BE2C (cell line): Measurements from ENCODE around the gene BTC.
"Not testable (repeated sequence)": the region's sequence is repeated elsewhere in the genome, so short reads cannot be mapped to it uniquely, and the experiment has no call there.

Source experiments
- DNase-seq: peaks from one replicate; pipeline ENCODE4 v3.0.0-alpha.2; 2020
- H3K27me3 ChIP-seq: fragments of 250-450 bp; sonication (Bioruptor Pico); 2 replicates; pipeline ENCODE4 v1.5.1; 2020; ENCODE audit warnings: mild to moderate bottlenecking
- H3K36me3 ChIP-seq: fragments of 250-450 bp; sonication (Bioruptor Pico); 2 replicates; pipeline ENCODE4 v1.5.1; 2020; ENCODE audit warnings: mild to moderate bottlenecking
- H3K4me1 ChIP-seq: fragments of 250-450 bp; sonication (Bioruptor Pico); 2 replicates; pipeline ENCODE4 v1.5.1; 2020
- H3K4me3 ChIP-seq: 2 replicates; pipeline ENCODE4 v1.5.1; 2011; ENCODE audit warnings: low read depth, low read length
- H3K9me3 ChIP-seq: fragments of 250-450 bp; sonication (Bioruptor Pico); 2 replicates; pipeline ENCODE4 v1.5.1; 2020
- TF ChIP-seq, protein P1 (sequence below): IDR thresholded peaks from 2 replicates; pipeline ENCODE4 v1.5.1; 2012; ENCODE audit warnings: mild to moderate bottlenecking, low read depth, low read length

The BTC gene

GRCh38 chr4:74822603-74823002, 28.3 kb upstream of the BTC start:
- Histone ChIP-seq H3K36me3 (no peaks in the 10 kb centered on the region), H3K4me1 (no peaks in the 10 kb centered on the region), H3K27me3 (peaks cover 4% of the 10 kb centered on the region), H3K9me3 (no peaks in the 10 kb centered on the region), H3K4me3 (no peak overlapping the region)
- TF ChIP-seq, protein P1, sequence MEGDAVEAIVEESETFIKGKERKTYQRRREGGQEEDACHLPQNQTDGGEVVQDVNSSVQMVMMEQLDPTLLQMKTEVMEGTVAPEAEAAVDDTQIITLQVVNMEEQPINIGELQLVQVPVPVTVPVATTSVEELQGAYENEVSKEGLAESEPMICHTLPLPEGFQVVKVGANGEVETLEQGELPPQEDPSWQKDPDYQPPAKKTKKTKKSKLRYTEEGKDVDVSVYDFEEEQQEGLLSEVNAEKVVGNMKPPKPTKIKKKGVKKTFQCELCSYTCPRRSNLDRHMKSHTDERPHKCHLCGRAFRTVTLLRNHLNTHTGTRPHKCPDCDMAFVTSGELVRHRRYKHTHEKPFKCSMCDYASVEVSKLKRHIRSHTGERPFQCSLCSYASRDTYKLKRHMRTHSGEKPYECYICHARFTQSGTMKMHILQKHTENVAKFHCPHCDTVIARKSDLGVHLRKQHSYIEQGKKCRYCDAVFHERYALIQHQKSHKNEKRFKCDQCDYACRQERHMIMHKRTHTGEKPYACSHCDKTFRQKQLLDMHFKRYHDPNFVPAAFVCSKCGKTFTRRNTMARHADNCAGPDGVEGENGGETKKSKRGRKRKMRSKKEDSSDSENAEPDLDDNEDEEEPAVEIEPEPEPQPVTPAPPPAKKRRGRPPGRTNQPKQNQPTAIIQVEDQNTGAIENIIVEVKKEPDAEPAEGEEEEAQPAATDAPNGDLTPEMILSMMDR = no peak
- no peak for DNase-seq

DNA sequence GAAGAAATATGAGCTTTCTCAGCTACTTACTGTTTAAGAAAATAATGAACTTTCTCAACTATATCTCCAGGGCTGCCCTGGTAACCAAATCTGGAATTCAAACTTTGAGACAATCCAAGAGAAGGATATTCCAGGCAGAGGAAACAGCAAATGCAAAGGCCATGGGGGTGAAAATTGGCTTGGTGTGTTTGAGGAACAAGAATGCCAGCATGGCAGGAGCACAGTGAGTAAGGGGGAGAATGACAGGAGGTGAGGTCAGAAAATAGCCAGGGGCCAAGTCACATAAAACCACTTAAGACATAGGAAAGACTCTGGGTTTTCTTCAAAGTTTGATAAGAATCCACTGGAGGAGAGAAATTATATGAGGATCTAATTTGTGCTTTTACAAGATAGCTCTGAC, 27.2 kb upstream of the BTC start:
- Histone ChIP-seq H3K27me3 (peaks cover 4% of the 10 kb centered on the region), H3K9me3 (no peaks in the 10 kb centered on the region), H3K4me1 (no peaks in the 10 kb centered on the region), H3K4me3 (no peak overlapping the region), H3K36me3 (no peaks in the 10 kb centered on the region)
- no peak for DNase-seq
- TF ChIP-seq, protein P1 = no peak

DNA sequence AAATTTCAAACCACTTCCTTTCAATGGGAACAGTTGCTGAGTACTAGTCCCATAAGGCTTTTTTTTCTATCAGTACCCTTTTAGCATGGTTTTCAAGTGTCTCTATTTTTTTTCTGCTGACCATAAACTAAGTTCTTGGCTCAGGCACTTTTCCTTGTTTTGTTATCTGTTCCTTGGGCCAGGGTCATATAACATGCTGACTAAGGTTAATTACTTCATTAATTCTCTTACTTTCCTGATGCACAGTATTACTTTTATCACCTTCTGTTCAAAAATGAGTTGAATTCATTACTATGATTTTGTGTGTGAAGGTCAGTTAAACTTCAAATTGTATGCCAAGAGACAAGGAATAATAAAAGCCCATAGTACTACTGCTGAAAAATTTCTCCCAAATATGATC, 19.7 kb upstream of the BTC start:
- Histone ChIP-seq H3K4me3 (no peak overlapping the region), H3K9me3 (no peaks in the 10 kb centered on the region), H3K27me3 (no peaks in the 10 kb centered on the region), H3K4me1 (no peaks in the 10 kb centered on the region), H3K36me3 (no peaks in the 10 kb centered on the region)
- TF ChIP-seq, protein P1 = no peak
- DNase-seq = no peak

DNA sequence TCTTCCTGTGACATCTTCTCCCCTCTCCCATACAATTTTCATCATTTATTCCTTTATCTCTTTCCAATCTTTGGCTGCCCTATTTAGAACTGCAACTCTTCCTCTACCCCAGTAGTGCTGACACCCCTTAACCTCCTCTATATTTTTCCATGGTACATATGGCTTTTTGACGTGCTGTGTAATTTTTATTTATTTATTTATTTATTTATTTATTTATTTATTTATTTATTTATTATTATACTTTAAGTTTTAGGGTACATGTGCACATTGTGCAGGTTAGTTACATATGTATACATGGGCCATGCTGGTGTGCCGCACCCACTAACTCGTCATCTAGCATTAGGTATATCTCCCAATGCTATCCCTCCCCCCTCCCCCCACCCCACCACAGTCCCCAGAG, 17.7 kb upstream of the BTC start:
- H3K4me1 ChIP-seq, H3K4me3 ChIP-seq, H3K27me3 ChIP-seq, H3K36me3 ChIP-seq, H3K9me3 ChIP-seq, DNase-seq: not testable (repeated sequence)

- H3K36me3 ChIP-seq = no peaks in the 10 kb centered on the region
- H3K4me1 ChIP-seq = no peaks in the 10 kb centered on the region
- H3K4me3 ChIP-seq = no peak overlapping the region
- DNase-seq = no peak
- TF ChIP-seq, protein P1 = no peak
- H3K9me3 ChIP-seq = no peaks in the 10 kb centered on the region
- H3K27me3 ChIP-seq = no peaks in the 10 kb centered on the region
Measured at GRCh38 chr4:74805601-74806000, 11.3 kb upstream of the BTC start.

DNA sequence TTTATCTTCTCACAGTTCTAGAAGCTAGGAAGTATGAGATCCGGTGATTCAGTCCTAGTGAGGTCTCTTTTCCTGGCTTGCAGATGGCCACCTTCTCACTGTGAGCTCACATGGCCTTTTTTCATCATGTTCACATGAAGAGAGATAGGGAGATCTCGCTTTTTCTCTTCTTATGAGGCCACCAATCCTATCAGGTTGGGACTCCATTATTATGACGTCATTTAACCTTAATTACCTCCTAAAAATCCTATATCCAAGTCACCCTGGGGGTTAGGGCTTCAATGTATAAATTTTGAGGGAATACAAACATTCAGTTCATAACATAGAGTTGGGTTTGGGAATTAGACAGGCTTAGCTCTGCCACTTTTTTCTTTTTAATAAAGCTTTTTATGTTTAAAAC, 6.0 kb upstream of the BTC start:
- no peaks in the 10 kb centered on the region for H3K36me3 ChIP-seq
- no peaks in the 10 kb centered on the region for H3K4me1 ChIP-seq
- TF ChIP-seq, protein P1 = no peak
- no peak for DNase-seq
- no peak overlapping the region for H3K4me3 ChIP-seq
- H3K27me3 ChIP-seq = peaks cover 4% of the 10 kb centered on the region; the same call in 1 of the 2 replicates
- H3K9me3 ChIP-seq = no peaks in the 10 kb centered on the region

DNA sequence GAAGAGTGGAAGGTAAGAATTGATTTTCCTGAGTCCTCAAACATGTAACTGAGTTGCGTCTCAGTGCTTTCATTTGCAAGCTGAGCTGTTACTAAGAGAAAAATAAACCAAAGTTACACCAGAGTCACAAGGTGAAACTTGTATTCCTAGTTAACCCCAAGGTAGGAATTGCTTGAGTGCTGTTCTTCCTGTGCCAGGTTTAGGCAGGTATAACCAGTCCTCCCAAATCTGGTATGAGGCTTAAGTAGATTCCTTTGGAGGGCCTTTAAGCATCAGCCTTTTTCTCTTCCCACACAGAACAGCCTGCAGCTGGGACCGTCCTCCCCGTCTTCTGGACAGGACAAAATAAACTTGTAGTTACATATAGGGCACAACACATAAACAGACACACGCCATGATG, 2.3 kb upstream of the BTC start:
- Histone ChIP-seq H3K36me3 (no peaks in the 10 kb centered on the region), H3K27me3 (peaks cover 39% of the 10 kb centered on the region), H3K4me1 (no peaks in the 10 kb centered on the region), H3K9me3 (no peaks in the 10 kb centered on the region), H3K4me3 (no peak overlapping the region)
- TF ChIP-seq, protein P1 = no peak
- no peak for DNase-seq
